ENCODE results near the gene CEBPZ.
"Not testable (repeated sequence)": the region's sequence is repeated elsewhere in the genome, so short reads cannot be mapped to it uniquely, and the experiment has no call there.

The CEBPZ gene, protein sequence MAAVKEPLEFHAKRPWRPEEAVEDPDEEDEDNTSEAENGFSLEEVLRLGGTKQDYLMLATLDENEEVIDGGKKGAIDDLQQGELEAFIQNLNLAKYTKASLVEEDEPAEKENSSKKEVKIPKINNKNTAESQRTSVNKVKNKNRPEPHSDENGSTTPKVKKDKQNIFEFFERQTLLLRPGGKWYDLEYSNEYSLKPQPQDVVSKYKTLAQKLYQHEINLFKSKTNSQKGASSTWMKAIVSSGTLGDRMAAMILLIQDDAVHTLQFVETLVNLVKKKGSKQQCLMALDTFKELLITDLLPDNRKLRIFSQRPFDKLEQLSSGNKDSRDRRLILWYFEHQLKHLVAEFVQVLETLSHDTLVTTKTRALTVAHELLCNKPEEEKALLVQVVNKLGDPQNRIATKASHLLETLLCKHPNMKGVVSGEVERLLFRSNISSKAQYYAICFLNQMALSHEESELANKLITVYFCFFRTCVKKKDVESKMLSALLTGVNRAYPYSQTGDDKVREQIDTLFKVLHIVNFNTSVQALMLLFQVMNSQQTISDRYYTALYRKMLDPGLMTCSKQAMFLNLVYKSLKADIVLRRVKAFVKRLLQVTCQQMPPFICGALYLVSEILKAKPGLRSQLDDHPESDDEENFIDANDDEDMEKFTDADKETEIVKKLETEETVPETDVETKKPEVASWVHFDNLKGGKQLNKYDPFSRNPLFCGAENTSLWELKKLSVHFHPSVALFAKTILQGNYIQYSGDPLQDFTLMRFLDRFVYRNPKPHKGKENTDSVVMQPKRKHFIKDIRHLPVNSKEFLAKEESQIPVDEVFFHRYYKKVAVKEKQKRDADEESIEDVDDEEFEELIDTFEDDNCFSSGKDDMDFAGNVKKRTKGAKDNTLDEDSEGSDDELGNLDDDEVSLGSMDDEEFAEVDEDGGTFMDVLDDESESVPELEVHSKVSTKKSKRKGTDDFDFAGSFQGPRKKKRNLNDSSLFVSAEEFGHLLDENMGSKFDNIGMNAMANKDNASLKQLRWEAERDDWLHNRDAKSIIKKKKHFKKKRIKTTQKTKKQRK

DNA sequence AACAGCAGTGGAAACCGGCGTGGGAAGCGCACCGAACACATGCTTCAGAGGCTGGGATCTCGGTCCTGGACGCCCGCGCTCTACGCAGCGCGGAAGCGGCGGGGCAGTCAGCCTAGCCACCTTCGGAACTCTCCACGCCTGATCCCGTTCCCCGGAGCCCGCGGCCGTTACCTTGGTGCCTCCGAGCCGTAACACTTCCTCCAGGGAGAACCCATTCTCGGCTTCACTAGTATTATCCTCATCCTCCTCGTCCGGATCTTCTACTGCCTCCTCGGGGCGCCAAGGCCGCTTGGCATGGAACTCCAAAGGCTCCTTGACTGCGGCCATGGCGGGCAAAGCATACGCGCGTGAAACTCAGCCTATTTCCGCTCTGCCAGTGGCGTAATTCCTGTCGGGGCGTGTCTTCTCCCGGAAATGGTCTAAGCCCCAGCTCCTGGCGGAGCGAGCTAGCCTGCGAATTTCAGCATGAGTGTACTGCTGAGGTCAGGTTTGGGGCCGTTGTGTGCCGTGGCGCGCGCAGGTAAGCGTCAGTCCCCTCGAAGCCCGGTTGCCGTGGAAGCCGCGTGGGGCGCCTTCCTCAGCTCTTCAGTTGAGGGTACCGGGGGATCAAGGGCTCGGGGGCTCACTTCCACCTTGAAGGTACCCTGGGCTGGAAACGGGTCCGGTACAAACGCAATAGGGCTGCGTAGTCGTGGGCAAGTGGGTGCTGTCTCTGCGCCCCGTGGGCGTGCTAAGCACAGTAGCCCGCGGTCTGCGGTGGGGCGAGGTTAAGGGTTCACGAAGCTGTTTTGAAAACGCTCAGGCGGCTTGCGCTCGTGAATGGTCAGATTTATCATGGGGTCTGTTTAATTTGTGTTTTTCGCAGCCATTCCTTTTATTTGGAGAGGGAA, at the start of gene CEBPZ, which contains the start of gene NDUFAF7:
TSS of gene CEBPZ (minus strand) at position 356 of the 890 bp plus-strand sequence. CDS start at position 327, 29 bp downstream.
TSS of gene NDUFAF7 (plus strand) at position 418 of the 890 bp plus-strand sequence. CDS start at position 466, 48 bp downstream.
- peak; percentile 75 to 80 for DNase-seq

DNA sequence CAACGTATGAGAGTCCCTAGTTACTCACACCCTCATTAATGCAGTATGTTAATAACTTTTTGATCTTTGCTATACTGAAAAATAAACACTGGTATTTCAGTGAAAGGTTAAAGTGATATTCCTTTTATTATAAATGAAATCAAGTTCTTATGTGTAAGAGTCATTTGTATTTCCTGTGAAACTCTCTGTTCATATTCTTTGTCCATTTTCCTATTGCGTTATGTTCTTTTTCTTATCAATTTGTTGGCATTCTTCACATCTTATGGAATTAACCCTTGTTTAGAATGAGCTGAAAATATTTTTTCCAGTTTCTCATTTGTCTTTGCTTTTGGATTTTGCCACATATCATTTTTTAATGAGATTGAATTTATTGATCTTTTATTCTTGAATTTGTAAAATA, 44.9 kb upstream of the CEBPZ start:
- no peak for DNase-seq

DNA sequence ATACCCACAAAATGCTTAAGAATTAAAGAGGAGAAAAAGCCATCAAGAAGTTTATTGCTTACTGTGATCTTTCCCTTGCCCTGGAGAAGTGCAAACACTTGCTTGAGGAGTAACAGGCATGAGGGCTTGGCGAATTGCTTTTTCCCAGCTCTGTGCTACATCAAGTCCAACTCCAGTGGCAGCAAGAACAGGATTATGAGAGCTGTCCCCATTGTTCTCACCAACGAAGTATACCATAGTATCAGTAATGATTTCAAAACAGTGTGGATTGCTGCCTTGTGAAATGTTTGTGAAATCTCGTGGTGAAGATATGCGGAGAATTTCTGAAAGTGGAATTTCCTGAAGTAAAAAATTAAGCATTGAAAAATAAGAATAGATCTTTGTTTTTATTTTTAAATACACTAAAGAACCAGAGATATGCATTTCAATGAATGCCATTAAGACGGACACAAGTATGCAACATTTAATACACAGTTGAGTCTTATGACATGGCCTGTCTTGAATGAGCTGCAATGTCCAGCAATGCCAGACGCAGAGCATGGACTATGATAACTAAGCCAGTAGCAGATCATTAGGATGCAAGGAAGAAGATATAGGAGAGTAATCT, 43.1 kb upstream of the CEBPZ start:
- DNase-seq, result no peak

DNA sequence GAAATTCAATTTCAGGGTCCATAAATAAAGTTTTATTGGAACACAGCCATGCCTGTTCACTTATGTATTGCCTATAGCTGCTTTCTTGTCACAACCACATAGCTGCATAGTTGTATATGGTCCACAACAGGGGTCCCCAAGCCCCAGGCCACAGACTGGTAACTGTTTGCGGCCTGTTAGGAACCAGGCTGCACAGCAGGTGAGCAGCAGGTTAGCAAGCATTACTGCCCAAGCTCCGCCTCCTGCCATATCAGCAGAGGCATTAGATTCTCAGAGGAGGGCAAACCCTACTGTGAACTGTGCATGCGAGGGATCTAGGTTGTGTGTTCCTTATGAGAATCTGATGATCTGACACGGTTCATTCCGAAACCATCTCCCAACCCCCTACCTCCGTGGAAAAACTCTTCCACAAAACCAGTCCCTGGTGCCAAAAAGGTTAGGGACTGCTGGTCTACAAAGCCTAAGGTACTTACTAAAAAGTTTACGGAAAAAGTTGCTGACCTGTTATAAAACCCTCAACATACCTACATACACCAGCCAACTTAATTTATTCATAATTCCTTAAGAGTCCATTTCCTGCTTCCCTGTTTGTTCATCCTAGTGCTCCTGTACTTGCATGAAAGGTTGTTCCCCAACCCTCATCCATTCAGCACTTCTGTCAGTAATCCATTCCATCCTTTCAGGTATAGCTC, 40.1 kb upstream of the CEBPZ start:
- no peak for DNase-seq

DNA sequence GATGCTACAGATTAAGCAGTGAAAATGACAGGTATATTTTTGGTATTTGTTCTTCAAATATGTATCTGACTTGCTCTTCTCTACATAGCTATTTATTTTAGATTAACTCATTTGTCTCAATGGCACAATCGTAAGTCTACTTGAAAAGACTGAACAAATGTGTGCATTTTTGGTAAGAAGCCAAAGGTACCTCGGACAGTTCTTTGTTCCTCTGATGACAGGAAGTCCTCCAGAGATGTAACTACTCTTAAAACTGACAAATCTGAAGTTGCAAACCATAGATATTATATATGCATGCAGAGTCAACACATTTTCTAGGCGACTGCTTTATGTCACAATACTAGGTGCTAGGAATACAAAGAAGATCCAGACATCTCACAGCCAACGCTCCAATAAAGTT, 36.7 kb upstream of the CEBPZ start:
- no peak for DNase-seq

DNA sequence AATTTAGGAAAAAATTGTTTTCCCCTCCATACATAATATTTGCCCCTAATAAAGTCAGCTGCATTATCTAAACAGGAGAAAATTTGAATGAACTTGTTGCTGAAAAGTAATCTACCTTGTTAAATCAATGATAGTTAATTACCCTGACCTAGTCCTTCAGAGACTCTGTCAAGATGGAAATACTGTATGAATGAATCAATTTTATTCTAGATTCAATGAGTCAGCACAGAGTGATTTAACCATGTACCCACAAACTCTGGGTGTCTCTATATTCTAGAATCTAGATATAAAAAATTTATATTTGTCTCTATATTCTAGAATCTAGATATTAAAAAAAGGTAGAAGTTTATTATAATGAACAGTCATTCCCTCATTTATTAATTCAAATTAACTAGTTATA, 36.3 kb upstream of the CEBPZ start:
- no peak for DNase-seq

DNA sequence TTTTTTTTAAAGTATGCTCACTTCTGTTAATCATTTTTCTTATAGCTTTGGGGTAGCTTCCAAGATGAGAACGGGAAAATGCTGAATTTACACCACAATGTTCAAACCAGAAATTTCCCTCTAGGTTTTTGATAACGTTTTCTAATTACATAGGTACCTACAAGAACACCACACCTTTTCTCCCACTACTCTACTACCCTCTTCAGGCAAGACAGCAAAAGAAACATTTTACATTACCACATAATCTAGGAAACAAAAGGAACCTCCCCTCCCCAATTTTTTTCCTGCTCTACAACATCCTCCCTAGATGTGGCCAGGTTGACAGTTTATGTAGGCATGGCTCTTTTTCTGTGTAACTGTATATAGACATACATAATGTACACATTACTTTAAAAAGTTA, 32.4 kb upstream of the CEBPZ start:
- no peak for DNase-seq

DNA sequence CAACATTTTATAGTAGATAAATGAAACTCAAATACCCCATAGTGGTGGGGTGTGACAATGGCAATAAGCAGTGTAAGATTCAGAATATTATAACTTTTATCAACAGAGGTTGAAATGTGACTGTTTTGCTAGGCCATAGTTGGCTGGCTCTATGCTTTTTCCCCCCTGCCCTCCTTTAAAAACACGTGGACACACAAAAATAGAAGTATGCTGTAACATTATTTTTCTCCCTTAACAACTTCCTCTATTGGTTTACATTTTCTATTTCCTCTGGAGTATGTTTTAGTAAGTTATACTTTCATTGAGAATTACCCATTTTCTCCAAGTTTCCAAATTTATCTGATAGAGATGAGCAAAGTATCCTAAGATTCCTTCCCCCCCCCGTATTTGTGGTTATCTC, 31.1 kb upstream of the CEBPZ start:
- DNase-seq, result no peak

DNA sequence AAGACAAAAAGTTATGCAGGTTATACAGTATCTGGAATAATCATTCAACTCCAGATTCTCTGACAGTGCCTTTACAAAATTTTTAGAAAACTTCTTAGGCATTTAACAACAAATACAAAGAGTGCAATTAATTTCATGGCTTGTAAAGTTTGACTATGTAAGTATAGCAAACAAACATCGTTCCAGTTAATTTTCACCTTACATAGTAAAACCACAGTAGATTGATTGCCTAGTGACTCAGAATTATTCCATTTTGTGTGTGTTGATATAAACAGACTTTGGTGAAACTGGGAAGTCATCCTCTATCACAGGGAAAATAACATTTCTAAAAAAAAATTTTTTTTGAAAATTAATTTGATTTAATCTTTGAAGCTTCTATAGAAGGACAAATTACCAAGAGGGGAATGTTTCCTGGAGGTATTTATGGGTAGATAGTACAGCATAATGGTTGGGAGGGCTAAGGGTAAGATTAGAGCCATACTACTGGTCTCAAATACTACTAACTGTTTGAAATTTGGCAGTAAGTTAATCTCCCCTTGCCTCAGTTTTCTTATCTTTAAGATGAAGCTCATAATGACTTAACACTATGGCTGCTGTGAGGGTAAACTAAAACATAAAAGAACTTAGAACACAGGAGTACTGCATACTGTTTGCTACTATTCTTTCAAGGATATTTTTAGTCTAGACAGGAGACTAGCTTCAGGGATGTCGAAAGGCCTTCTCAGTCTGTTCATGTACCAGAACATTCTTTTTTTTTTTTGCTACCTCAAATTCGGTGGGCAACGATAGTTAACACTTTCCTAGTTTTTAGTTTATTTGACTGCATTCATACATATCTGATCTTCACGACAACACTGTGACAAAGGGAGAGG, 19.7 kb upstream of the CEBPZ start:
- DNase-seq, result no peak

DNA sequence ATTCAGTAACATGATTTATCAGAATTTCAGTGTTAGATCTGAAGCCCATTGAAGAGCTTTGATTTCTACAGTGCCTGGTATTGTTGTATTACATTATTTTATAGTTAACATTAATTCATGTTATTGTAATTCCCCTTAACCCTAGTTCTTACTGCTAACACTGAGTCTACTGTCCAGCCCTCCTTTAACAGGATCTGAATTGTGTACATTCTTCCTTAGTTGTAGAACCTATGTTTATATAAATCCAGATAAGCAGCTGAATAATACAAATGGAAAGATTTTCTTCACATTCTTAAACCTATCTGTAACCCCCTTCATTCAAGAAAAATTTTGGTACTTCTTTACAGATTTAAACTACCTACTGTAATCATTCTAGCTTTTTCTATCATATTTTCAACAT, 14.8 kb upstream of the CEBPZ start:
- no peak for DNase-seq

DNA sequence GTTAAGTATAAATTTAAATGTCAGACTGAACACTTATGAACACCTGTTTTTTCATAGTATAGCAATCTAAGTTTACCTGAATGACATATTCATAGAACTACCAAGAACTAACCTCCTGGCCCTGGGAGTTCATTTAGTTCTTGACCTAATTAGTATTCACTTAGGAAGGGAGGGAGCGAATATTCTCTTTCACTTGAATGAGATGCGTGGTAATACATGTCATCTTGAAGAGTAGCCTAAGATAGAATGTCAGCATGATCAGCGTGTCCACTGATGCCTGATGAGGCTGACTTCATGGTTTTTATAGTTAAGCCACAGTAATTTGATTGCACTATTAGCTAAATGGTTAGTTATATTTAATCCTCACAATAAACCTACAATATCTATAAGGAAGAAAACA, 13.4 kb upstream of the CEBPZ start:
- no peak for DNase-seq

DNA sequence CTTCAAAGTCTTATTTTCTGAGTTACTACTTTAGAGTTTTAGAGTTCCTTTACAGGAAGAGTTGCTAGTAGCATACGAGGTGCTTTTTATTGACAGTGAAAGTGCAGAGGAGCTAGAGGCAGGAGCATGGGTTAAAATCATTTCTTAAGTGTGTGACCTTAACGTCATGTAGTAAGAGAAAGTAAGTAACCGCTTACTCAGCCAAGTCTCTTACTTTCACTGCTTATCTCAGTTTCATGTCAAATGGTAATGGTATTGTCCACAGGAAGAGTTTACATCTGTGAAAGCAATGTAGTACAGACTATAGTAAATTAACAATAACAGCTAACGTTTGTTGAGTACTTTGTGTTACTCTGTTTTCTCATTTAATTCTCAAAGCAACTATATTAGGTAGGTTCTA, 12.6 kb upstream of the CEBPZ start:
- no peak for DNase-seq

DNA sequence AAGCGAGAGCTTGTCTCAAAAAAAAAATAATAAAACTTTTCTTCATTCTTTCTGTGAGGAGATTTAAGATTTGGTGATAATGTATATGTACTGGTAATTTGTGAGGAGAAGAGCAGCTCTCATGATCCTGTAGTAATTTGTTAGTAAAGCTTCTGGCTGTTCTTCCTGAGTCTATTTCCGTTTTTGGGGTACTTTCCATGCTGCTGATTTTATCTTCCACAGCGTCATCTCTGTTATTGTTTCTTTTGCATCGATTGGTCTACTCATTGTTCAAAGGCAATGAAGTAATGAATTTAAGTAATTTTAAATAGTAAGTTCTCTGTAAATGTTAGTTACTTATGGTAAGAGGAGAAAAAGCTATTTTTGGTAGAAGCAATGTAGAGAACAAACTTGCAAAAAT, 12.0 kb upstream of the CEBPZ start:
- DNase-seq, result no peak

DNA sequence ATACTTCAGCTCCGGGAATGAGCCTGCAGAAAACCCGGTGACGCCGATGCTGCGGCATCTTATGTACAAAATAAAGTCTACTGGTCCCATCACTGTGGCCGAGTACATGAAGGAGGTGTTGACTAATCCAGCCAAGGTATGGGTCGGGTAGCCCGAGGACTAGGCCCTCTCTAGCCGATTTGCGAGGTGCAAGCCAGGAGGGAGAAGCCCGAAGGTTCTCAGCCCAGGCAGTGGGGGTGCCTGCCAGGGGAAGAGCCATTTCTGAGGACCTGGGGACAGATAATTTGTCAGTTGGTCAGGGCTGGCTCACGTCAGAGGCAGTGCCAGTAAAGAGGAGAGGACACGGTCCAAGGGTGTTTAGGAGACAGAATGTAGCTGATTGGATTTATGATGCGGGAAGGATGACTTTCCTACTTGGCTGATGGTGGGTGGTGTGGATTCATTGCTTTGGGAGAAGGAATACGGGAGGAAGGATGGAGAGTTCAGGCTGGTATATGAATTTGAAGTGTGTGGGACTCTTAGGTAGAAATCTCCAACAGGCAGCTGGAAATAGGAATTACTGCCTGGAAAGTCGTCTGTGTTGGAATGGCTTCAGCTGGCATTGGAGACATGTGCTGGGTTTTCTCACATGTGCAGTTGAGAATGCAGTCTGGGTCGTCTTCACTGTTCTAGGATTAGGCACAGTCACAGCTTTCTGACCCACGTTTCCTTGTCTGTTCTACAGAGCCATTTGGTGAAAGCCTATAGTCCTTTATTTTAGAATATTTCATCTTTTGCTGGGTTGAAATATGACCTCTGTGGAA, 936 bp upstream of the CEBPZ start:
- no peak for DNase-seq

DNA sequence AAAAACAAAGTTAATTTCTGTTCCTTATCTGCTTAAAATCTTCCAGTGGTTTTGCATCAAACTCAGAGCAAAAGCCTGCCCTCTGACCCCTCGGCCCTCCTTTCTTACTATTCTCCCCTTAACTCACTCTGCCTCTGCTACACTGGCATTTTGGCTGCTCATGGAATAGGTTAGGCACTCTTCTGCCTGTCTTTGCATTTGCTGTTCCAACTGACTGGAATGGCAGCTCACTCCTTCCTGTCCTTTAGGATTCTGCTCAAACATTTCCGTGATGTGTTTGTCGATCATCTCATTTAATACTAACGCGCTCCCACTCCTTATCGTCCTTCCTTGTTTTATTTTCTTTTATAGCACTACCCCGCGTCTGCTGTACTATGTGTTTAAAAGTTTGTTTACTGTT, 815 bp downstream of the CEBPZ start:
- DNase-seq, result no peak

DNA sequence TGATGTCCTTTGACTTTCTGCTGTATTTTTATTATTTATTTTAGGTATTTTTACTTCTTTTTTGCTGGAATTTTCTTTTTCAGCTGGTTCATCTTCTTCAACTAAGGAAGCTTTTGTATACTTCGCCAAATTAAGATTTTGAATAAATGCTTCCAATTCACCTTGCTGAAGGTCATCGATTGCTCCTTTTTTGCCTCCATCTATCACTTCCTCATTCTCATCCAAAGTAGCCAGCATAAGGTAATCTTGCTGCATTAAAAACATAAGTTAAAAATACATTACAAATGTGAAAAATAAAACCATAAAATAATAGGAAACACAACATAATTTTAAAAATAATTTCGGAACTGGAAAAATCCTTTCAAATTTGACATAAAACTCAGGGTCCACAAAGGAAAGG, 2.6 kb downstream of the CEBPZ start:
- DNase-seq, result no peak

DNA sequence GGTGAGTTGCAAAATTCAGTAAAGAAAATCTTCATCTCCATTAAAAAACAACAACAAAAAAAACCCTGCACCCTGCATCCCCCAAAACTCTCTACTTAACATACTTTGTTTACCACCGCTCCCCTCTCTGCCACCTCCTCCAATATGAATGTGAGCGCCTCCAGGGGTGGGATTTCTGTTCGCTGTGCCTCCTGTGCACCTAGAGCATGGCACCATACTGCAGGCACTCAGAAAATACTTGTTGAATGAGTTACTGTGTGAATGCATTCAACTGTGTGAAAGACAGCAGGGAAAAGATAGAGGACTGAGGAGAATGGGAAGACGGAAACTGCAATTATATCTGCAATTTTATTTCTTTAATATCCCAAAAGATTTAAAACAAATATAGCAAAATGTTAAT, 4.5 kb downstream of the CEBPZ start:
- no peak for DNase-seq

DNA sequence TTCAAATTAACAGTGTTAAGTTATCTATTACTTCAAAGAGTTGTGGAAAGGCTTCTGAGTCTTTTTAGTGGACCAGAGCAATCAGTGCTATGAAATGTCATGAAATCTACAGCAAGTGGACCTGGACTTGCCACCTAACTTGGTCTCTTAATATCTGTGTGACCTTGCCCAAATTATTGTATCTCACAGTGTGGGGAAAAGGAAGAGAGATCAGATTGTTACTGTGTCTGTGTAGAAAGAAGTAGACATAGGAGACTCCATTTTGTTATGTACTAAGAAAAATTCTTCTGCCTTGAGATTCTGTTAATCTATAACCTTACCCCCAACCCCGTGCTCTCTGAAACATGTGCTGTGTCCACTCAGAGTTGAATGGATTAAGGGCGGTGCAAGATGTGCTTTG, 6.3 kb downstream of the CEBPZ start:
- not testable (repeated sequence) for DNase-seq

DNA sequence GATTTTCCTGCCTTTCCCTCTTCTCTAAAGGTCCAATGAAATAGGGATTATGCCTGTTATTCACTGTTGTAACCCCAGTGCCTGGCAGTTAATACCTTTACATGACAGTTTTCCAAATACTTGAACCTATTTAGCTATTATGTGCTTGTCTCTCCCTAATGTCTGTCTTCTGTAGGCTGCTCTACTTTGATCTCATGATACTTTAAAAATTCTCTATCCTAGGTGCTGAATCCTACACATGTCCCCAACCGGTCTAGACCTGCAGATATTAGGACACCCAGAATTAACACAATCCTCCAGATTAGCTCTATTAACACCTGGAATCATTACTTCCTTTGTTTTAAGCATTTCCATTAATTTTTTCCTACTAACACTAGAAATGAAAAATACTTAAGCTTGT, 7.3 kb downstream of the CEBPZ start:
- no peak for DNase-seq

DNA sequence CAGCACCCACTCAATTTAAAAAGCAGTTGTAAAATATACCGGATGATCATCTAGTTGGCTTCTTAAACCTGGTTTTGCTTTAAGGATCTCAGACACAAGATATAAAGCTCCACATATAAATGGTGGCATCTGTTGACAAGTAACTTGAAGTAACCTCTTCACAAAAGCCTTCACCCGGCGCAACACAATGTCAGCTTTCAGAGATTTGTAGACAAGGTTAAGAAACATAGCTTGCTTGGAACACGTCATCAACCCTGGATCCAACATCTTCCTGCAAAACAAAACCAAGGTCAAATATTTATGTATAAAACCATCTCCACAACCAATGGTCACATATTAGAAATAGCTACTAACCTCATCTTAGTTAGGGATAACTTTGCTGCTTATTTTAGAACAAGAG, 8.3 kb downstream of the CEBPZ start:
- DNase-seq, result no peak
